ENCODE data around the gene PTPRD. TPM values are rescaled to one million over a fixed set of nuclear protein-coding genes. Genes with fewer than 3 reads are reported as not detected.

The PTPRD gene
- total RNA-seq, 1 experiment from 2014 or later = 32.5 TPM

DNA sequence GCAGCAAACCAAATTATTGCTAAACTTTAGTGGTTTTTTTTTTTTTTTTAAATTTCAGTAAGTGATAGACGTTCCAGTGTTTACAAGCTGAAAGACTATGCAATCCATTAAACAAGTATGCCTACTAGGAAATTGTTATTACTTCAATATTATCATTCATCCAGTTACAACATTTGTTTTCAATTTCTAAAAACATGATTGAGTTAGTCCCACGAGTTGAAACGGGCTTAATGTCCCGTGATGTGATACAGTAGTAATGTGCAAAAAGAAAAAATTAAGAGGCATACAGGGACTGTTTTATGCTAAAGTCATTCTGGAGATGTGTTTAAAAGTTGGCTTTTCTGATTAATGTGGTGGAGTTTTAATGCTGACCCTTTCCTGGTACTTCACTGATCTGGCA, 2262.9 kb downstream of the PTPRD start:
- H3K14ac ChIP-seq (ENCODE audit: insufficient read depth, low read length) = no peak overlapping the region
- no peaks in the 10 kb centered on the region for H4K20me1 ChIP-seq (ENCODE audit: control insufficient read depth, insufficient read depth, insufficient read length)
- no peaks in the 10 kb centered on the region for H3K9me3 ChIP-seq (ENCODE audit: control insufficient read depth, low read depth, low read length)
- H2BK120ac ChIP-seq (ENCODE audit: low read depth, low read length, poor library complexity, severe bottlenecking) = no peak overlapping the region
- no peak overlapping the region for H3K4ac ChIP-seq (ENCODE audit: low read depth, low read length)
- no peak overlapping the region for H3K56ac ChIP-seq (ENCODE audit: insufficient read length, low read depth, low read length)
- no peak for DNase-seq
- H3K79me2 ChIP-seq (ENCODE audit: insufficient read depth, low read length) = no peaks in the 10 kb centered on the region
- no peak overlapping the region for H3K18ac ChIP-seq (ENCODE audit: insufficient read length, low read depth, low read length)
- H2AFZ ChIP-seq (ENCODE audit: low read length) = no peak overlapping the region
- H3K27me3 ChIP-seq (ENCODE audit: insufficient read depth, low read length) = no peaks in the 10 kb centered on the region
- H2BK20ac ChIP-seq (ENCODE audit: low read depth, low read length, poor library complexity, severe bottlenecking) = no peak overlapping the region
- H3K36me3 Mint-ChIP-seq (ENCODE audit: insufficient read depth in 1 of 3, low read depth in 3 of 3) = no peaks in the 10 kb centered on the region
- no peak overlapping the region for H3K27ac ChIP-seq (ENCODE audit: insufficient read length, low read depth, low read length)
- no peaks in the 10 kb centered on the region for H3K27me3 Mint-ChIP-seq (ENCODE audit: low read depth)
- no peak overlapping the region for H3K4me3 Mint-ChIP-seq
- no CpG with 5 or more reads among the region's 4 CpGs for WGBS (ENCODE audit: extremely low coverage, insufficient read length, low lambda C conversion rate)
- H4K91ac ChIP-seq (ENCODE audit: insufficient read length, low read depth, low read length) = no peak overlapping the region
- H4K5ac ChIP-seq (ENCODE audit: insufficient read length, low read depth, low read length) = no peak overlapping the region
- H4K8ac ChIP-seq (replicated peaks; ENCODE audit: insufficient read length, low read depth, low read length) = no peak overlapping the region
- H3K23ac ChIP-seq (ENCODE audit: insufficient read length, low read depth, low read length) = no peak overlapping the region
- H3K27ac Mint-ChIP-seq = no peak overlapping the region
- TF ChIP-seq, protein P1, sequence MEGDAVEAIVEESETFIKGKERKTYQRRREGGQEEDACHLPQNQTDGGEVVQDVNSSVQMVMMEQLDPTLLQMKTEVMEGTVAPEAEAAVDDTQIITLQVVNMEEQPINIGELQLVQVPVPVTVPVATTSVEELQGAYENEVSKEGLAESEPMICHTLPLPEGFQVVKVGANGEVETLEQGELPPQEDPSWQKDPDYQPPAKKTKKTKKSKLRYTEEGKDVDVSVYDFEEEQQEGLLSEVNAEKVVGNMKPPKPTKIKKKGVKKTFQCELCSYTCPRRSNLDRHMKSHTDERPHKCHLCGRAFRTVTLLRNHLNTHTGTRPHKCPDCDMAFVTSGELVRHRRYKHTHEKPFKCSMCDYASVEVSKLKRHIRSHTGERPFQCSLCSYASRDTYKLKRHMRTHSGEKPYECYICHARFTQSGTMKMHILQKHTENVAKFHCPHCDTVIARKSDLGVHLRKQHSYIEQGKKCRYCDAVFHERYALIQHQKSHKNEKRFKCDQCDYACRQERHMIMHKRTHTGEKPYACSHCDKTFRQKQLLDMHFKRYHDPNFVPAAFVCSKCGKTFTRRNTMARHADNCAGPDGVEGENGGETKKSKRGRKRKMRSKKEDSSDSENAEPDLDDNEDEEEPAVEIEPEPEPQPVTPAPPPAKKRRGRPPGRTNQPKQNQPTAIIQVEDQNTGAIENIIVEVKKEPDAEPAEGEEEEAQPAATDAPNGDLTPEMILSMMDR (conservative IDR thresholded peaks at IDR 0.05) = no peak
- no peak overlapping the region for H3K9ac ChIP-seq (ENCODE audit: extremely low read depth, insufficient read length, low read length)
- no peak overlapping the region for H3K4me2 ChIP-seq (ENCODE audit: insufficient read depth, insufficient read length, low read length)
- H2BK5ac ChIP-seq (ENCODE audit: insufficient read length, low read length) = no peak overlapping the region
- H2BK12ac ChIP-seq (ENCODE audit: insufficient read length, low read depth, low read length) = no peak overlapping the region
- no peaks in the 10 kb centered on the region for H3K79me1 ChIP-seq (ENCODE audit: insufficient read depth, low read depth, low read length, poor library complexity, severe bottlenecking)
- H3T11ph ChIP-seq (ENCODE audit: low read length) = no peak overlapping the region
- H3K4me1 ChIP-seq (ENCODE audit: insufficient read depth, low read length) = no peaks in the 10 kb centered on the region
- H2AK5ac ChIP-seq (ENCODE audit: insufficient read length, low read length) = no peak overlapping the region
- no peaks in the 10 kb centered on the region for H3K4me1 Mint-ChIP-seq
- no peaks in the 10 kb centered on the region; a peak in 1 of 5 replicates for H3K9me3 Mint-ChIP-seq
- no peaks in the 10 kb centered on the region for H3K23me2 ChIP-seq (ENCODE audit: insufficient read length, low read depth, low read length, poor library complexity, severe bottlenecking)
- no peak overlapping the region for H2BK15ac ChIP-seq (ENCODE audit: low read depth, low read length)

Data from H9 (cell line).